GM12891 (cell line): ENCODE data around the gene CACNA1S.

ENCODE experiments used
- DNase-seq: peaks from one replicate; pipeline ENCODE4 v3.0.0; 2011; ENCODE audit warnings: low spot score; ENCODE audit not compliant: insufficient read length
- FAIRE-seq: peaks from 2 replicates; lab custom pipeline; 2011; peaks lifted over from hg19 to GRCh38; lab: Jason Lieb, UNC
- PAX5 ChIP-seq: IDR thresholded peaks from 2 replicates; pipeline ENCODE4 v1.6.1; 2011; ENCODE audit warnings: low read length, moderate library complexity, mild to moderate bottlenecking; ENCODE audit not compliant: insufficient read depth, severe bottlenecking
- POLR2A ChIP-seq: IDR thresholded peaks from 2 replicates; pipeline ENCODE4 v1.6.1; 2011; ENCODE audit warnings: low read depth, low read length, control low read depth
- POLR2AphosphoS5 ChIP-seq: IDR thresholded peaks from 2 replicates; pipeline ENCODE4 v1.6.1; 2011; ENCODE audit warnings: low read depth, low read length, control low read depth
- POU2F2 ChIP-seq: IDR thresholded peaks from 2 replicates; pipeline ENCODE4 v1.6.1; 2011; ENCODE audit warnings: low read depth, mild to moderate bottlenecking, control low read depth, low read length, moderate library complexity
- SPI1 ChIP-seq: IDR thresholded peaks from 2 replicates; pipeline ENCODE4 v1.6.1; 2011; ENCODE audit warnings: low read depth, low read length, control low read depth
- TAF1 ChIP-seq: IDR thresholded peaks from 2 replicates; pipeline ENCODE4 v1.6.1; 2011; ENCODE audit warnings: low read depth, low read length, control low read depth

The CACNA1S gene

DNA sequence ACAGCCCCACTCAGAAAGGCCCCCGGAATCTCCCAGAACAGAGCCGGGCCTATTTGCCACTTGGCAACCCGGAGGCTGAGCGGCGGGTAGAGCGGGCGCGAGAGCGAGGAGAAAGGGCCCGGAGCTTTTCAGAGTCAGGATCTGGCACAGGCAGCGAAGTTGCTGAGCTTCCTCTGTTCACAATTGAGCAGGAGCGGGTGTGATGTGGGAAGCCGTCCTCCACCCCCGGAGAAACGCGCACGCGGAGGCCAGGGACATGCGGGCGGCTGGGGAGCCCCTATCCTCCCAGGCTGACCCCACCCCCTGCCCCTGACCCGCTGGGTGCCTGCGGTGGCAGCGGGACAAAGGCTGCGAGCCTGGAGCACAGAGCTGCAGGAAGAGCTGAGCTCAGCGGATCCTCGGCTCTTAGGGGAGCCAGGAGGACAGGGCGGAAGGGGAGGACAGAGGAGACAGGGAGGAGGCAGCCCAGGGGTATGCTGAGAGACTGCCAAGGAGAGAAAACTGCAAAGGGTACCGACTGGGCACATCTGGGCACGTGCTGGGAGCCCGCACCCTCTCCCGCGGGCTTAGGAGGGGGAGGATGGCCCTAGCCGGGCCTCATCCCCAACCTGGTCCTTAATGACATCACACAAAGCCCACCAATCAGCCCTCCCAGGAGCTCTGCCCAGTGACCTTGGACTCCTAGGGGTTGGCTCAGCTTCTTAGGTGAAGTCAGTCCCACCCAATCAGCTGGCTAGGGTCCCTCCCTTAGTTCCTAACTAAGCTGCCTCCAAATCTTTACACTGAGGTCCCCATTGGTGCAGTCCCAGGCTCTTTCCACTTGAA lies 98.0 kb downstream of the CACNA1S start:
- FAIRE-seq (no peak), DNase-seq (no peak)
- no peak for TF ChIP-seq SPI1
- TF ChIP-seq POLR2A = no peak
- no peak for TF ChIP-seq POLR2AphosphoS5
- no peak for TF ChIP-seq PAX5
- TF ChIP-seq TAF1 = no peak
- TF ChIP-seq POU2F2 = no peak

GRCh38 chr1:201013031-201013485 lies 99.2 kb downstream of the CACNA1S start:
- no peak for FAIRE-seq
- DNase-seq = no peak
- TF ChIP-seq PAX5 (no peak), TAF1 (no peak)

- no peak for DNase-seq
- TF ChIP-seq TAF1 = no peak
- TF ChIP-seq PAX5 = no peak
- no peak for FAIRE-seq
These were observed 100.6 kb downstream of the CACNA1S start for GRCh38 chr1:201011616-201012015.

GRCh38 chr1:201009962-201010645 lies 102.1 kb downstream of the CACNA1S start:
- no peak for DNase-seq
- TF ChIP-seq POLR2AphosphoS5 (no peak), TAF1 (no peak), SPI1 (no peak), POLR2A (no peak), PAX5 (no peak), POU2F2 (no peak)
- FAIRE-seq = no peak

DNA sequence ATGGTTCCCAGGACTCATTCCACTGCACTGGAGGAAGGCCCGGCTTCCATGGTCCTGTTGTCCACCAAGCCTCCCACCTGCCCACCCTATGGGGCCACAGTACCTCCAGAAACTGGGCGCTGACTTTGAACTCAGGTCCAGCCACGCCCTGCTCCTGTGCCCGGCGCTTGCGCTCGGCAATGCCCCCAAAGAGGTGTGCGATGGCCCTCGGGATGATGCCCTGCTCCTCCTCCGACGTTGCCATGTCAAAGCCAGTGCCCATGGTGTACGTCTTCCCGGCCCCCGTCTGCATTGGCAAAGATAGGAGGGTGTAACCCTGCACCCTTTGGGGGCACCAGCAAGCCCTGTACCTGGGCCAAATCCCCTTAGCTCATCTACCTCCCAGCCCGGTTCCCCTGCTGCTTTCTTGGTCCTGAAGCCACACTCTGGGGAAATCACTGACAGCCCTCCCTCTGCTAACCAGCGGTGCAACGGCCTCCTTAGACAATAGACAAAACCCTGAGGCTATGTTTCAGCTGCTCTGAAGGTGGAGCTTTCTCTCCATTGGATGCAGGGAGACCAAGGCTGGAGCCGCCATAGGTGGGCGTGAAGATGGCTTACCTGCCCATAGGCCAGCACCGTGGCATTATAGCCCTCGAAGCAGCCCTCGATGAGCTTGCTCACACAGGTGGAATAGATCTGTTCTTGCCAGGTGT lies 103.4 kb downstream of the CACNA1S start:
- FAIRE-seq = no peak
- TF ChIP-seq POLR2A (no peak), POU2F2 (no peak), PAX5 (no peak), SPI1 (no peak), TAF1 (no peak), POLR2AphosphoS5 (no peak)
- no peak for DNase-seq

- no peak for TF ChIP-seq TAF1
- TF ChIP-seq POLR2A = no peak
- TF ChIP-seq POU2F2 = no peak
- no peak for TF ChIP-seq POLR2AphosphoS5
- TF ChIP-seq SPI1 = no peak
- no peak for TF ChIP-seq PAX5
- DNase-seq (no peak), FAIRE-seq (peak; percentile 66)
These were observed 104.7 kb downstream of the CACNA1S start for GRCh38 chr1:201007481-201007880.

- no peak for DNase-seq
- no peak for FAIRE-seq
- TF ChIP-seq PAX5 = no peak
- no peak for TF ChIP-seq POLR2AphosphoS5
- TF ChIP-seq SPI1 = no peak
- TF ChIP-seq POLR2A = no peak
- no peak for TF ChIP-seq POU2F2
- no peak for TF ChIP-seq TAF1
These were observed 105.8 kb downstream of the CACNA1S start for GRCh38 chr1:201006450-201006849.

GRCh38 chr1:201004732-201005131 lies 107.5 kb downstream of the CACNA1S start:
- no peak for DNase-seq
- FAIRE-seq = no peak
- no peak for TF ChIP-seq POU2F2
- no peak for TF ChIP-seq PAX5
- TF ChIP-seq TAF1 = no peak
- TF ChIP-seq POLR2AphosphoS5 = no peak

- DNase-seq (no peak), FAIRE-seq (no peak)
- TF ChIP-seq POLR2A = no peak
- TF ChIP-seq POU2F2 = no peak
- no peak for TF ChIP-seq SPI1
- no peak for TF ChIP-seq PAX5
- no peak for TF ChIP-seq TAF1
- TF ChIP-seq POLR2AphosphoS5 = no peak
These were observed 108.1 kb downstream of the CACNA1S start for GRCh38 chr1:201004154-201004553.

GRCh38 chr1:201002510-201002909 lies 109.7 kb downstream of the CACNA1S start:
- FAIRE-seq = no peak

More at GRCh38 chr1:201002510-201002909, 109.7 kb downstream of the CACNA1S start:
- TF ChIP-seq PAX5 (no peak), POU2F2 (no peak), SPI1 (no peak), TAF1 (no peak), POLR2A (no peak), POLR2AphosphoS5 (no peak)
- DNase-seq = no peak
